Midbrain (tissue), 1 donor: ENCODE data around the gene CNTN4.
"Not testable (repeated sequence)": the region's sequence is repeated elsewhere in the genome, so short reads cannot be mapped to it uniquely, and the experiment has no call there.

Experiments used
- DNase-seq: peaks from one replicate; lab custom pipeline; 2025; lab: John Stamatoyannopoulos, UW

The CNTN4 gene

DNA sequence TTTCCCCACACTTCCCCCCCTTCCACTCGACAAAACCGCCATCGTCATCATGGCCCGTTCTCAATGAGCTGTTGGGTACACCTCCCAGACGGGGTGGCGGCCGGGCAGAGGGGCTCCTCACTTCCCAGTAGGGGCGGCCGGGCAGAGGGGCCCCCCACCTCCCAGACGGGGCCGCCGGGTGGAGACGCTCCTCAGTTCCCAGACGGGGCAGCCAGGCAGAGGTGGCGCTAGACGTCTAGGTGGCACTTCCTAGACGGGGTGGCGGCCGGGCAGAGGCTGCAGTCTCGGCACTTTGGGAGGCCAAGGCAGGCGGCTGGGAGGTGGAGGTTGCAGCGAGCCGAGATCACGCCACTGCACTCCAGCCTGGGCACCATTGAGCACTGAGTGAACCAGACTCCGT, 818.0 kb downstream of the CNTN4 start:
- not testable (repeated sequence) for DNase-seq

DNA sequence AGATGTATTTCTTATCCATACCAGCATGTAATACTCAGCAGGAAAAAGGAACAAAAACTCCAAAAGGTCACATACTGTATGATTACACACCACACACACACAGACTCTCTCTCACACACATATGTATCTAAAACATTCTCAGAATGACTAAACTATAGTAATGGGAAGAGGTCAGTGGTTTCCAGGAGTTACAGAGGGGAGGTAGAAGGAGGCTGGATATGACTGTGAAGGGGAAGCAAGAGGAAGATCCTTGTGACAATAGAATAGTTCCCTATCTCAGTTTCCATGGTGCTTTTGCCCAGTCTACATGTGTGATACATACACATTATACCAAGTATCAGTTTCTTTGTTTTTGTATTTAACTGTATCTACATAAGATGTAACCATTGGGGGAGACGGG, 821.4 kb downstream of the CNTN4 start:
- no peak for DNase-seq

DNA sequence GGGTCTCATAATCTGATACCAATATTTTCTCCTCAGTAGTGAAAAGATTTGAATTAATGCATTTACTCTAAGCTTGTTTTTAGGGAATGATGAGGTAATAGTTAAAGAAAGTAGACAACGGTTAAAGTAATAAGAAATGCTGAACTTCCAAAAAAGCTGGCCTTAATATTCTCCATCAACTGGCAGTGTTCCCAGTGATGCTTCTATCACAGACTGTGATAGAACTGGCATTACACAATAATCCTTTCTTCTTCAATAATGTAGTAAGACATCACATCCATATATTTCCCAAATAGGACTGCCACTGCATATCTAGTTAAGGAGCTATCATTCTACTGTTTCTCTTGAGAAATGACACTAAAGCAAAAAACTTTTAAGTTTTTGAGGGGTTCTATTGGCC, 822.8 kb downstream of the CNTN4 start:
- no peak for DNase-seq

DNA sequence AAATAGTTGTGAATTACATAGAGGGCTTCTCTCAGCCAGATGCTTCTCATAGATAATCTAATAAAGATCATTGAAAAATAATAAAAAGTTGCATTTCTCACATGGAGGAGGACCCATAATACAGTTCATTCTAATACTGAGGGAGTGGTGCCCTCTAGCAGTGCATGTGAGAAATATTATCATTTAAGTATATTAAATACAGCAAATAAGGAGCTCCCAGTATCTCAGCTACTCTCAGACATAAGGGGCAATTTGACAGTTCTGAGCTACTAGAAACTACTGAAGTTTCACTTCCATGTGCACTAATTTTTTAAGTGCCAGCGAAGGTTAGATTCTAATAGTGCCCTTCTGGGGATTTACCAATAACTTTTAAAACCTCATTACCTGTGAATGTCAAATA, 823.2 kb downstream of the CNTN4 start:
- peak; percentile 30 for DNase-seq

DNA sequence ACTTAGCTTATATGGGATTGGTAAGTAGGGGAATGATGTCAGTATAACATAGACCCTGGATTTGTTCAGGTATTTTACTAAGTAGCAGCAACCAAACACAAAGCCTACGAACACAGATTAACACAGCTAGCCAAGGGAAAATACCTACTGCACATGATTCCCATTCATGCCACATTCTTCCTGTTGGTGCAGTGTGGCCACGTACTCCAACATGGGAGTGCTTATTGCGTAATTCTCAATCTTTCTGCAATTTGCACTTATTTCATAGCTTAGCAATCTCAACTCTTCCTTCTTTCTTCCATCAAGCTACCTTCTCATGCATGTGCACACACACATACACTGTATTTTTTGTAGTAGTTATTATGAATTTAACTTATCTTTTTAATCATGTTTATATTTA, 824.7 kb downstream of the CNTN4 start:
- DNase-seq, result no peak

DNA sequence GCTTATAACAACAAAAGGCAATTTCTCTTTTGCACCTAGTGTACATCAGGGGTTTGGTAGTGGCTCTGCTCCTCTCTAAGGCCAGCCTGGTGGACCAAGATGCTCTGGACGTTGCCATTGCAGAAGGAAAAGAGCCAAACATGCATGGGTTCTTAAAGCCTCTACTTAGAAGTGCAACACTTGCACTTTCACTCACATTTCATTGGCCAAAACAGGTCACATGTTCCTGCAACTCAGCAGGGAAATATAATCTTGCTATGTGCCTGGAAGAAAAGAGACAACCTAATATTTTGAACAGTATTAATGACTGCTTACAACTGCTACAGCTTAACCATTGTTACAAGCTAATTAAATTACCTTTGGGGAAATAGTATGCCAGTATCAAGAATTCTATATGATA, 828.6 kb downstream of the CNTN4 start:
- DNase-seq, result no peak

DNA sequence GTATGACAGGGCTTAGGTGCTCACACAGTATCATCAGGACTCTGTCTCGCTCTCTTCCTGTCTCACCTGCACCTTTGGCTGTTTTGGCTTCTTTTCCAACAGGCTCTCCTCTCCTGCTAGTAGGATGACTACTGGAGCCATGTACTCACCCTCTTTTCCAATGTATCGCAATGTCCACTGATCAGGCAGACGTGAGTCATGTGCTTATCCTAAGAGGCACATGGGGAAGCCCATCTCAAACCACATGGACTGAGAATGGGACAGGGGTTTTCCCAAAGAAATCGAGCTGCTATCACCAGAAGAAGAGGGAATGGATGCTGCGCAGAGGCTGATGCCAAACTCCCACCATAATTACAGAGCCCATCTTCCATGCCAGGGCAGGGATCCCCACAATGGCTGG, 830.9 kb downstream of the CNTN4 start:
- no peak for DNase-seq

DNA sequence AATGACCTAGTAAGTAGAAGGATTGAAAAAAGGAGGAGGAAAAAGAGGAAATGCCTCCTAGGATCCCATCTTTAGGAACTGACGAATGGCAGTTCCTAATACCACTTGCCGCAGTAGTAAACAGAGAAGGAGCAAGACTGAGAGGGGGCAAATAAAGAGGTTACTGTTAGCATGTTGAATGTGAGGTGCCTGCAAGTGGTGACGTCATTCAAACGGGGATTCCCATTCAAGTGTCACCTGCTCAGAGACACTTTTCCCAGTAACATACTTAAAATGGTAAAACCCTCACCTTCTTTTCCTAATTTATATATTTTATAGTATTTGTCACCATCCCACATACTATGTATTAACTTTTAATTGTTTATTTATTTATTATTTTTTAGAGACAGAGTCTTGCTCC, 832.6 kb downstream of the CNTN4 start:
- DNase-seq, result no peak

DNA sequence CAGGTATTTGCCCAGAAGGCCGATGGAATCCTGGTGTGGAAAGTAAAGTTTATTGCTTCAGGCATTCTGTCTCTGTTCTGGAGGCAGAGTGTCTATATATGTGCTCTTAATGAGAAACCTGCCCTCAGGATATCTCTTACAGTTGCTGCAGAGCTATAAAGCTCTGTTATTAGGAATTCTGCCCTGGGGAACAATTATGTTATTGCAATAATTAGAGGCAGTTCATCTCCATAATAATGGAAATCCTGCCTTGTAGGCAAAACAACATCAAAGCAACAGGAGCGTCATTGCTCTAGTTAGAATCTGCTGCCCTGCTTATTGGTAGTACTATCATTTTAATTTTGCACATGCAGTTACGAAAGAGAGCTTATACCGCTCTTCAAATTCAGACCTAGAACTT, 835.9 kb downstream of the CNTN4 start:
- no peak for DNase-seq

DNA sequence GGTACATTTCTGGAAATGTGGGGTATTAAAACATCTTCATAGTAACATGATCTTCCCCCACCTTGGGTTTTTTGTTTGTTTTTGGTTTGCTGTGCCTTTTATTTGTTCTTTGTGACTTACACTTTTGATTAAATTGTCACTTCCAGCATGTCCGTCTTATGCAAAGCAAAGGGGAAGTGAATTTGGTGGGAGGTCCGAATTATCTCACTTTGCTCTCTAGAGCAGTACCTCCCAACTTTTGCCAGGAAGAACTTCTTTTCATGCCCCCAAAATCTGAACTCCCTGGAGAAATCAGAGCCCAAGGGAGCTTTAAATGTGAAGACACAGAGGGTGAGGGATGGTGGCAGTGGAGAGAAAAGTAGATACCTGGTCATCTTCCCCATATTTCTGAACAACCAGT, 838.4 kb downstream of the CNTN4 start:
- no peak for DNase-seq

DNA sequence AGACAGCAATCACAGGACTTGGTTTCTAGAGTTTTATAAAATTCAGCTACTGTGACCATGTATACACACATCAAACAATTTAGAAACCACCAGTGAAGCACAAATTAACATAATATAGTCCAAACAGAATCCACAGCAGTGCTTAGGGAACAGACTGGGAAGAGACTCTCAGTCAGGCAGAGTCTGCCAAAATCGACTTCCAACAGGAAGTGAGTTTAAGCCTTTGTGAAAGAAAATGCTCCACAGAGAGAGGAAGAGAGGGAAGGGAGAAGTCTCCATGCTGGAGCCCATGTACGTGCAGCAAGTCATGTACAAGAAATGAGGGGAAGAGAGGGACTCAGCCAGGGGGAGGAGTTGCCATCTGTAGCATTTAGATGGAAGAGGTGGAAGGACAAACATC, 838.9 kb downstream of the CNTN4 start:
- no peak for DNase-seq

DNA sequence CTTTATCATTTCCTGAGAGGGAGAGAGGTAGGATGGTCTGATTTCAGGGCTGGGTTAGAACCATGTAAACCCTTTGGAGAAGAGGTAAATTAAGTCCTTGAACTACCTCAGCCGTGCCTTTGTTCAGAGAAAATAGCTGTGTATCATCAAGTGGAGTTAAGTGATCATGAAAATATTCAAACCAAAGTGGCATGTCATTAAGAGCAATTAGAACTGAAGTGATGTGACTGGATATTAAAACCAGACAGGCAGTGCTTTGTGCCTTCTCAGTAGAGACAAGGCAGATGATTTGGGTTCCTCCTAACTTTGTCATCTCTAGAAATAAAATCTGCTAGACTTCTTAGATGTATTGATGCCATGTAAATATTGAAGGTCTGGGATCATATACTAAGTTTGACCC, 840.0 kb downstream of the CNTN4 start:
- DNase-seq, result no peak

DNA sequence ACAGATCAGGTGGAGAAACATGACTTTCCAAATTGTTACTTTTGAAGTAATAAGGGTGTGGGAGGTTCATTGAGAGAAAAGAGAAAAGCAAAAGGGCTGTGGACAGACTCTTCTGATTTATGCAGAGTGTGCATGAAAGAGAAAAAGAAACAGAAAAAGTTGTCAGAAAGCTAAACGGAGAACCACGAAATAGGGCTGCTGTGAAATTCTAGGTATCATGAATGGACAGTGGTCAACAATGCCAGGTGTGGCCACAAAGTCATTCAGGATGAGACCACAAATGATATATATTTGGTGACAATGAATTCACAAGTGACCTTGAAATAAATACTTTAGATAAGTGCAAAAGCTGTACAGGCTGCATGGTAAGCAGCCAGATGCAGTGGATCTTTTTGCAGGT, 841.4 kb downstream of the CNTN4 start:
- DNase-seq, result no peak

DNA sequence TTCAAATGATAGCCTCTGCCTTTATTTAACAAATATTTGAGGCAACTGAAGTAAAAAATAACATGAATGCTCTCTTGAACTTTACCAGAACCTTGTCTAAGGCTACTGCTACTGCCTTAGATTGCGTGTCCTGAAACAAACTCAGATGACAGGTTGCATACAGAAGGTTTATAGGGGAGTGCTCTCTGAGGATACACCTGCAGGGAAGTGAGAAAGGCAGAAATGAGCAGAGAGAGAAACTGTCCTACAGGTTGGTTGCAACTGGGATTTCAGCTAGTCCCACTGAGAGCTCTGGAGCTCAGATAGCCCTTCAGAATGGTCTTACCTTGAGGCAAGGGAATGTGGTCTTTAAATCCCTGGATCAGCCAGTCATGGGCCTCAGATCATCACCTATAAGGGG, 846.0 kb downstream of the CNTN4 start:
- no peak for DNase-seq

DNA sequence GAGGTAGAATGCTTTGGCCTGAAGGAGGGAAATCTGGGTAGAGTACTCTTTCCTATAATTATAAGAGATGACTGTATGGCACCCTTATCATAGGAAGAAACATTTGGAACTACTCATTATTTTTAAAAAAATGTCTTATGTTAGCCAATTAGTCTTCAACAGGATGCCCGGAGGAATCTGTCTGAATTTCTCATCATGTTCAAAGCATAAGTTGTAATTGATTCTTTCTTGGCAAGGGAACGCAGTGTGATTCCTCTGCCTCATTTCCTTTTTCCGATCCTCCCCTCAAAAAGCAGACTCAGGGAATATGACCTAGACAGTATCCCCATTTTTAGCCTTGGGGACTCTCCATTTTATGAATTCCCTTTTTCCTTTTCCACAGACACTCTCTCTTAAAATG, 846.5 kb downstream of the CNTN4 start:
- DNase-seq, result no peak

DNA sequence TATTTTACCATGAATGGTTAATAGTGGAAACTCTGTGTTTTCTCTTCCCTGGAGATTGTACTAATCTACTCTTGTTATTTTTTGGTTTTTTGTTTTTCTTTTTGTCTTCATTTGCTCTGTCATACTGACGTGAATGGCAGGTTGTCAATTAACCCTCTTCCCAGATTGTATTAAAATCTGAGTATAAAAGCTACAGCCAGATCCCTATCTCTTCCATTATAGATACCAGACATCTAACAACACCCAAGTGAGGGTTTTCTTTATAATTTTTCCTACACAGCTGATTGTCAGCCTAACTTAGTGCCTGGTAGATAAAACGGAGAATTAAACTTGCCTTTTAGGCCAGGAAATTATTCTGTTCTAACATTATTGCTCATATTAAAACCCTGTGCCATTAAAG, 848.9 kb downstream of the CNTN4 start:
- no peak for DNase-seq

DNA sequence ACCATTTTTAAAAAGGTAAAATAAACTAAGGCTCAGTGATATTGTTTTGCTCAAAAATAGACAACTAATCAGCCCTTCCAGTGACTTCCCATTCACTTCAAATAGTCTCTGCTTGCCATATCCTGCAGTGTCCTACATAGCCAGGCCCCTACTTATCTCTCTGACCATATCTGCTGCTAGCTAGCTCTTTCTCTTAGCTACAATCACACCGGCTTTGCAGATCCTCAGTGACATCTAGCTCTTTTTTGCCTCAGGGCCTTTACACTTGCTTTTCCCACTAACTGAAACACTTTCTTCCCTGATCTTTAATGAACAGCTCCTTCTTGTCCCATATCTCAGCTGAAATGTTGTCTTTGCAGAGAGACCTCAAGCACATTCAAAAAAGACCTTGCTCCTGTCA, 850.2 kb downstream of the CNTN4 start:
- DNase-seq, result no peak

DNA sequence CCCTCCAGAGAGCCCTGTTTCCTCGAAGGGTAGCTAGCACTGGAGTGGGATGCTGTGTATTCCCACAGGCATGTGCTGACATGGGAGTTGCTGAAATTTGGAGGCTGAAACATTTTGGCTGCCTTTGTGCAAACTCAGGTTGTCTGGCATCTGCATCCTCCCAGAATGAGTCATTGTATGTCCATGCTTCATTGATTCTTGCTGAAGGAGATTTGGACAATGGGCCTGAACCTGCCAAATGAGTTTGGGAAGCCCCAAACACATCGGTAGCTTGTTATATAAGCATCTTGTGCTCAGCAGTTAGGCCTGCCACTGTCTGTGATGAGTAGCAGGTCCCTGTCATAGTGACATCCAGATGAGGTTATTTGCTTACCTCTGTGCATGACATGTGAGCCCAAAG, 851.5 kb downstream of the CNTN4 start:
- no peak for DNase-seq

DNA sequence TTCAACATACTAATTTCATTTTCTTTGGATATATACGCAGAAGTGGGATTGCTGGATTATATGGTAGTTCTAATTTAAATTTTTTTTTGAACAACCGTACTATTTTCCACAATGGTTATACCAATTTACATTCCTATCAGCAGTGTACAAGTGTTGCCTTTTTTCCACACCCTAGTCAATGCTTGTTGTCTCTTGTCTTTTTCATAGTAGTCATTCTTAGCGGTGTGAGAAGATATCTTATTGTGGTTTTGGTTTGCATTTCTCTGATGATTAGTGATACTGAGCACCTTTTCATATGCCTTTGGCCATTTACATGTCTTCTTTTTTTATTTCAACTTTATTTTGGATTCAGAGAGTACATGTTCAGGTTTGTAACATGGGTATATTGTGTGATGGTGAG, 858.4 kb downstream of the CNTN4 start:
- DNase-seq, result no peak

DNA sequence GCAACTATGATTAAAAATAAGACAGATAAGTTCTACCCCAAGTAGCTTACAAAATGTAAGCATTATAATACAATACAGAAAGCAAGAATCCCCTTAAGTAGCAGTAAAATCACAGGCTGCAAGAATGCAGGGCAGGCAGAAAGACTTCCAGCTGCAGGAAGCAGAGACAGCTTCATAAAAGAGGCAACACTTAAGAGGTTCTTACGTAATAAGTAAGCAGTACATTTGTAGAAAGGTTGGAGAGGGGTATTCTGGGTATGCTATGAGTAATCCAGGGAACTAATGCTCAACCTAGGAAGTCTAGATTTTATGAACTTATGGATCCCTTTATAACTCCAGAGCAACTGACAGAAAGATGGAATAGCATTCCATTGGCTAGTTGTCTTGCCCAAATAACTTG, 859.9 kb downstream of the CNTN4 start:
- DNase-seq, result no peak

DNA sequence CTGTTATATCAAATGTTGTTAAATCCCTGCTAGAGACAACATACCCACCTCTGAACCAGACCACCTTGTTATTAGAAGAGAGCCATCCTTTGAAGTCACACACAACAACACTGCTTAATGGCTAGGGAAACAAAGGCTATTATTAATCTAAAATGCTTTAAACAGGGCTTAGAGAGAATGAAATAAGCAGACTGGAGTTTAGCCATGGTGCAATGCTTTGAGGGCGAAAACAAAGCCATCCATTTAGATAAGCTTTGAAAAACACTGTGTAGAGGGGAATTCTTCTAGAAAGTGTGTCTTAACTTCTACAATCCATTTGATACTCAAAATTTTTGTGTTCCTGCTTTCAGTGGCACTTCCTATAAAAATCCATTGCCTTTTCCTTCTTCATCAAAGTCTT, 862.9 kb downstream of the CNTN4 start:
- peak; percentile 13 for DNase-seq

DNA sequence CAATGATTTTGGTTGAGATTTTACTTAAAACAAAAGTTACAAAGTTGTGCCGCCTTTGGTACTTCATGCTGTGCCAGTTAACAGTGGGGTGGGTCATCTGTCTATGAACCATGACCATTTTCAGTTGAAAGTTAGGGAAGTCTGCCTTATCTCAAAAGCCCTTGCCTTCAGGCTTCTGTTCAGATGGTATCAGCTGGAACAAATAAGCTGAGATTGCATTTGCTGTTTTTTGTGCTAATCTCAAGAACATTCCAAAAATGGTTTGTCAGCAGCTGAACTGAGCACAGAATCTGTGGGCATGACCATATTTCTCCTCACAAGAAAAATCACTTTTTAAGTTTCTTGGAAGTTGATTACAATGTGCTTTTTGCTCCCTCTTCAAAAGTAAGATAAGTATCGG, 869.2 kb downstream of the CNTN4 start:
- DNase-seq, result no peak

DNA sequence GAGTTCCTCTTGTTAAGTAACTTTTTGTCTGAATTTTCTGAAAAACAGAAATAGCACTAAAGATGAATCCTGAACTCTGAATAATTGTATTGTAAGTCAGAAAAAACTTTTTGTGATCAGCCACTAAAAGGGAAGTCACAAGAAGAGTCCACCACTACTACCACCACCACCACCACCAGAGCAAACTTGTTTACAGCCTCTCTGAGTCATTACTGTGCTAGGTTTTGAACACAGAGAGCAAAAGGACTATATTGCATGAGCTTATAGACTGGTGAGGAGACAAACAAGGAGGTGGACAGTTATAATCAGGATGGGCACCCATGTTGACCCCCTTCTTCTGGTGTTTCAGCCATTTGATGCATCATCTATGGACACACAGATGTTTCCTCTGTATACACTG, 869.8 kb downstream of the CNTN4 start:
- DNase-seq, result no peak

DNA sequence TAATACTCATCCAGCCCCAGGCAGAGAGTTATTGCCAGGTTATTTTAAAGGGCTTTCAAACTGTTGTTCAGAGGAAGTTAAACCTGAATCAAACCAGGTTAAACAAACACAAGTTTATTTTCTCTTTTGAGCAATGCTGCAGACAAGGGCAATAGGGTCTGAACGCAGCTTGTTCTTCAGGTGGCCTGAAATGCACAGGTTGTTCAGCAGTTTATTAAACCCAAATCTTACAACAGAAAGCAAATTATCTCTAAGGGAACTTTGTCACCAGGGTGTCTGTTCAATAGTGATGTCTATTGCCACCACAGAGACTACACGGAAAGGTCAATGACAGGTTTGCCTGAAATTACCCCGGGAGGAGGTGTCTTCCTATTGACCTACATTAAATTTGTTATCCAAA, 877.5 kb downstream of the CNTN4 start:
- DNase-seq, result no peak

DNA sequence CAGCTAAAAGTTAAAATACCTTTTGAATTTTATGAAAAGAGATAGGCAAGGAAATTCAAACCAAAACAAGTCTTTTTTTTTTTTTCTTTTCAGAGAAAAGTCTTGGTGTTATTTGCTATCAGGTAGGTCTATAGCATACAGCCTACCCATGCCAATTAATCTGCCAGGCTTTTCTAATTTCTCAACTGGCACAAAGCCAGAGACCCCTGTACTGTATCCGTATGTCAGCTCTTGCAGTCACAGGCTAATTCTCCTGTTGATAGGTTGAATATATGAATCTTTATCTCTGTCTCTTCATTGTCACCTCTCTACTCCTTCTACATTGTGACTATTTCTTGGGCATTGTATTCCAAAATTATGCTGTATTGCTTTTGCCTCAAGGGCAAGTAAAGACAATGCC, 878.1 kb downstream of the CNTN4 start:
- DNase-seq, result no peak
